ENCODE data around the gene PDE4D. TPM values are rescaled to one million over a fixed set of nuclear protein-coding genes. Genes with fewer than 3 reads are reported as not detected.

PDE4D gene
- total and polyA plus RNA-seq, 2 donors (not counting 1 experiment from before 2014, with no cell fraction given): 14.9 to 171 TPM

GRCh38 chr5:59547731-59548130 is 345.8 kb downstream of the PDE4D start:
- H3K4me2 ChIP-seq (replicated peaks; ENCODE audit: low read depth, low read length, poor library complexity, severe bottlenecking): no peak overlapping the region
- H4K20me1 ChIP-seq (ENCODE audit: control insufficient read depth, insufficient read depth, low read length, poor library complexity, severe bottlenecking): no peaks in the 10 kb centered on the region
- H3K4me1 ChIP-seq (ENCODE audit: control insufficient read depth in 2 of 2, insufficient read depth in 2 of 2, low read length in 2 of 2): no peaks in the 10 kb centered on the region
- Mint-ChIP-seq H3K27me3 (no peaks in the 10 kb centered on the region), H3K9me3 (ENCODE audit: insufficient read depth) (no peaks in the 10 kb centered on the region), H3K27ac (no peak overlapping the region), H3K4me1 (peaks cover 15% of the 10 kb centered on the region), H3K4me3 (no peak overlapping the region)
- WGBS (ENCODE audit: insufficient coverage): 80% methylated on average over 2 of the region's 3 CpGs
- H3K79me2 ChIP-seq (ENCODE audit: control insufficient read depth, insufficient read depth, low read length): no peaks in the 10 kb centered on the region
- POLR2A ChIA-PET: no interaction called here
- no peak overlapping the region for H3K27ac ChIP-seq (ENCODE audit: low read length in 2 of 2)
- no peaks in the 10 kb centered on the region for H3K9me3 ChIP-seq (ENCODE audit: control extremely low read depth in 1 of 3, control insufficient read depth in 2 of 3, insufficient read depth in 1 of 3, low read length in 2 of 3)
- no peak overlapping the region for H2AFZ ChIP-seq (ENCODE audit: insufficient read depth, low read depth, low read length, poor library complexity, severe bottlenecking)
- no peak for ATAC-seq (ENCODE audit: low read depth)
- H3K4me3 ChIP-seq (ENCODE audit: control extremely low read depth in 1 of 5, extremely low read depth in 1 of 5, insufficient read depth in 1 of 5, low read depth in 2 of 5, low read length in 4 of 5): no peak overlapping the region
- no peaks in the 10 kb centered on the region for H3K36me3 ChIP-seq (replicated peaks in 1 of 2; ENCODE audit: control extremely low read depth in 1 of 2, control insufficient read depth in 1 of 2, extremely low read depth in 1 of 2, insufficient read depth in 2 of 2, low read length in 1 of 2)
- TF ChIP-seq CTCF (IDR thresholded peaks at IDR 0.05) (no peak), EZH2 (IDR thresholded peaks at IDR 0.05; ENCODE audit: borderline replicate concordance, insufficient read depth, low read depth, low read length, poor library complexity, severe bottlenecking) (no peak)
- no peaks in the 10 kb centered on the region for H3K27me3 ChIP-seq (replicated peaks in 1 of 4; ENCODE audit: control extremely low read depth in 1 of 4, control insufficient read depth in 3 of 4, insufficient read depth in 4 of 4, low read length in 3 of 4)
- H3K9ac ChIP-seq (ENCODE audit: low read length): no peak overlapping the region
- intact Hi-C loops (cut with micrococcal nuclease): no loop called here
- DNase-seq: no peak
- CTCF ChIA-PET: interaction anchor here (1.4 kb wide), 1 partner anchor 125 kb away, joined by 3 read pairs; no protein-coding TSS in a partner anchor

- no peak overlapping the region for H3K4me3 Mint-ChIP-seq
- Histone ChIP-seq H3K36me3 (replicated peaks in 1 of 2; ENCODE audit: control extremely low read depth in 1 of 2, control insufficient read depth in 1 of 2, extremely low read depth in 1 of 2, insufficient read depth in 2 of 2, low read length in 1 of 2) (no peaks in the 10 kb centered on the region), H3K9ac (ENCODE audit: low read length) (no peak overlapping the region), H3K4me1 (ENCODE audit: control insufficient read depth in 2 of 2, insufficient read depth in 2 of 2, low read length in 2 of 2) (no peaks in the 10 kb centered on the region), H3K4me3 (ENCODE audit: control extremely low read depth in 1 of 5, extremely low read depth in 1 of 5, insufficient read depth in 1 of 5, low read depth in 2 of 5, low read length in 4 of 5) (no peak overlapping the region), H3K9me3 (ENCODE audit: control extremely low read depth in 1 of 3, control insufficient read depth in 2 of 3, insufficient read depth in 1 of 3, low read length in 2 of 3) (no peaks in the 10 kb centered on the region), H3K79me2 (ENCODE audit: control insufficient read depth, insufficient read depth, low read length) (no peaks in the 10 kb centered on the region), H3K4me2 (replicated peaks; ENCODE audit: low read depth, low read length, poor library complexity, severe bottlenecking) (no peak overlapping the region), H3K27ac (ENCODE audit: low read length in 2 of 2) (no peak overlapping the region), H4K20me1 (ENCODE audit: control insufficient read depth, insufficient read depth, low read length, poor library complexity, severe bottlenecking) (no peaks in the 10 kb centered on the region), H2AFZ (ENCODE audit: insufficient read depth, low read depth, low read length, poor library complexity, severe bottlenecking) (no peak overlapping the region), H3K27me3 (replicated peaks in 1 of 4; ENCODE audit: control extremely low read depth in 1 of 4, control insufficient read depth in 3 of 4, insufficient read depth in 4 of 4, low read length in 3 of 4) (no peaks in the 10 kb centered on the region)
- intact Hi-C loops (cut with micrococcal nuclease): no loop called here
- no peak overlapping the region for H3K27ac Mint-ChIP-seq
- H3K4me1 Mint-ChIP-seq: peaks cover 15% of the 10 kb centered on the region
- POLR2A ChIA-PET: no interaction called here
- no peaks in the 10 kb centered on the region for H3K9me3 Mint-ChIP-seq (ENCODE audit: insufficient read depth)
- WGBS (ENCODE audit: insufficient coverage): 100% methylated on average over 1 of the region's 2 CpGs
- H3K27me3 Mint-ChIP-seq: no peaks in the 10 kb centered on the region
- DNase-seq (no peak), ATAC-seq (ENCODE audit: low read depth) (no peak)
- no peak for TF ChIP-seq EZH2 (IDR thresholded peaks at IDR 0.05; ENCODE audit: borderline replicate concordance, insufficient read depth, low read depth, low read length, poor library complexity, severe bottlenecking)
- TF ChIP-seq CTCF (IDR thresholded peaks at IDR 0.05): no peak
- CTCF ChIA-PET: no interaction called here
Measured at GRCh38 chr5:59544573-59544972, 349.0 kb downstream of the PDE4D start.
